Uterus (tissue), 4 donors: ENCODE data around the gene FTSJ1. TPM values are rescaled to one million over a fixed set of nuclear protein-coding genes. Genes with fewer than 3 reads are reported as not detected.

Experiments used
- DNase-seq, 2 donors: peaks; one replicate each; pipeline ENCODE4 v3.0.0-alpha.2; 2019 to 2020
- H3K27ac ChIP-seq, 2 donors: fragments of 200-600 bp; sonication (generic); 1 replicate in 1 of 2; 2 replicates in 1 of 2; pipeline ENCODE4 v1.5.1; 2016 to 2018
- H3K27me3 ChIP-seq, 2 donors: fragments of 200-600 bp; sonication (generic); one replicate each; pipeline ENCODE4 v1.5.1; 2018 to 2019; ENCODE audit warnings: control low read depth in 1 of 2
- H3K36me3 ChIP-seq, 2 donors: fragments of 200-600 bp; sonication (generic); one replicate each; pipeline ENCODE4 v1.5.1; 2019; ENCODE audit warnings: control low read depth in 1 of 2
- H3K4me1 ChIP-seq, 2 donors: fragments of 200-600 bp; sonication (generic); one replicate each; pipeline ENCODE4 v1.5.1; 2018 to 2019; ENCODE audit warnings: control low read depth in 1 of 2
- H3K4me3 ChIP-seq, 2 donors: fragments of 200-600 bp; sonication (generic); 1 replicate in 1 of 2; 2 replicates in 1 of 2; pipeline ENCODE4 v1.5.1; 2018 to 2019; ENCODE audit warnings: mild to moderate bottlenecking in 1 of 2
- H3K9me3 ChIP-seq, 2 donors: fragments of 200-600 bp; sonication (generic); one replicate each; pipeline ENCODE4 v1.5.1; 2019; ENCODE audit warnings: control low read depth in 1 of 2
- POLR2A ChIP-seq, 2 donors: fragments of 450-650 bp; IDR thresholded peaks; one replicate each; pipeline ENCODE4 v1.6.1; 2016; ENCODE audit warnings: antibody characterized with exemption in 2 of 2, mild to moderate bottlenecking in 1 of 2, moderate library complexity in 1 of 2
- intact Hi-C: fragments of 100-400 bp; cut with DNase I; formaldehyde crosslinking; loops from one replicate; pipeline ENCODE4 v1.15.1; 2023; ENCODE audit warnings: low total_unique reads
- total RNA-seq, 4 donors: library from RNA; depleted of rRNA in 3 of 4; stranded (reverse); fragments of >200 nt in 3 of 4; gene quantifications; one replicate each; pipeline versions ENCODE4 v1.1.0 to v1.2.4, GENCODE V29; 2014 to 2023
- TF ChIP-seq, protein P1 (sequence below), 4 experiments: fragments of 200-600 bp in 2 of 4; fragments of 450-650 bp in 2 of 4; sonication (generic) in 2 of 4; IDR thresholded peaks; one replicate each; pipeline ENCODE4 v1.5.1; 2016 to 2019; ENCODE audit warnings: antibody characterized with exemption in 4 of 4, mild to moderate bottlenecking in 2 of 4, moderate library complexity in 1 of 4
- donor health status: DM: yes; HTN: yes; CAD: no.

The FTSJ1 gene
- total RNA-seq, 4 donors from 2014 or later: 7.4 to 74.7 (median 51.0) TPM

DNA sequence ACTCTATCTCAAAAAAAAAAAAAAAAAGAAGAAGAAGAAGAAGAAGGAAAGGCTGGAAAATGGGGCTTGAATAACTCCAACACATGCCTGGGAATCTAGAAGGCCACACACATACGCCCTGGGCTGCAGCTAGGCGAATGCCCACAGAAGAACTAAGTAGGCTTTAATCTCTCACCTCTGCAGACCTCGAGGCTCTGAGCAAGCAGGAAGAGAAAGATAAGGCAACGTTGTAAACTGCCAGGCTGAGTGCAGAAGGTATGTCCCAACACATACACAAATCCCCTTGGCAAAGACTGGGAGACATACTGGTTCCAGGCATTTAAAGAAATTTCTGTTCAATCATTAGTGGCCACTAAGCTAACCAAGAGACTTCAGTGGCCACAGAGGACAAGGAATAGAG, 24.3 kb upstream of the FTSJ1 start:
- Histone ChIP-seq H3K9me3 (no peaks in the 10 kb centered on the region), H3K4me1 (no peaks in the 10 kb centered on the region), H3K27ac (no peak overlapping the region), H3K36me3 (no peaks in the 10 kb centered on the region), H3K4me3 (no peak overlapping the region), H3K27me3 (no peaks in the 10 kb centered on the region)
- intact Hi-C loops: no loop called here
- DNase-seq: no peak
- TF ChIP-seq, protein P1, sequence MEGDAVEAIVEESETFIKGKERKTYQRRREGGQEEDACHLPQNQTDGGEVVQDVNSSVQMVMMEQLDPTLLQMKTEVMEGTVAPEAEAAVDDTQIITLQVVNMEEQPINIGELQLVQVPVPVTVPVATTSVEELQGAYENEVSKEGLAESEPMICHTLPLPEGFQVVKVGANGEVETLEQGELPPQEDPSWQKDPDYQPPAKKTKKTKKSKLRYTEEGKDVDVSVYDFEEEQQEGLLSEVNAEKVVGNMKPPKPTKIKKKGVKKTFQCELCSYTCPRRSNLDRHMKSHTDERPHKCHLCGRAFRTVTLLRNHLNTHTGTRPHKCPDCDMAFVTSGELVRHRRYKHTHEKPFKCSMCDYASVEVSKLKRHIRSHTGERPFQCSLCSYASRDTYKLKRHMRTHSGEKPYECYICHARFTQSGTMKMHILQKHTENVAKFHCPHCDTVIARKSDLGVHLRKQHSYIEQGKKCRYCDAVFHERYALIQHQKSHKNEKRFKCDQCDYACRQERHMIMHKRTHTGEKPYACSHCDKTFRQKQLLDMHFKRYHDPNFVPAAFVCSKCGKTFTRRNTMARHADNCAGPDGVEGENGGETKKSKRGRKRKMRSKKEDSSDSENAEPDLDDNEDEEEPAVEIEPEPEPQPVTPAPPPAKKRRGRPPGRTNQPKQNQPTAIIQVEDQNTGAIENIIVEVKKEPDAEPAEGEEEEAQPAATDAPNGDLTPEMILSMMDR (IDR thresholded peaks at IDR 0.05): no peak
- TF ChIP-seq POLR2A (IDR thresholded peaks at IDR 0.05): no peak

DNA sequence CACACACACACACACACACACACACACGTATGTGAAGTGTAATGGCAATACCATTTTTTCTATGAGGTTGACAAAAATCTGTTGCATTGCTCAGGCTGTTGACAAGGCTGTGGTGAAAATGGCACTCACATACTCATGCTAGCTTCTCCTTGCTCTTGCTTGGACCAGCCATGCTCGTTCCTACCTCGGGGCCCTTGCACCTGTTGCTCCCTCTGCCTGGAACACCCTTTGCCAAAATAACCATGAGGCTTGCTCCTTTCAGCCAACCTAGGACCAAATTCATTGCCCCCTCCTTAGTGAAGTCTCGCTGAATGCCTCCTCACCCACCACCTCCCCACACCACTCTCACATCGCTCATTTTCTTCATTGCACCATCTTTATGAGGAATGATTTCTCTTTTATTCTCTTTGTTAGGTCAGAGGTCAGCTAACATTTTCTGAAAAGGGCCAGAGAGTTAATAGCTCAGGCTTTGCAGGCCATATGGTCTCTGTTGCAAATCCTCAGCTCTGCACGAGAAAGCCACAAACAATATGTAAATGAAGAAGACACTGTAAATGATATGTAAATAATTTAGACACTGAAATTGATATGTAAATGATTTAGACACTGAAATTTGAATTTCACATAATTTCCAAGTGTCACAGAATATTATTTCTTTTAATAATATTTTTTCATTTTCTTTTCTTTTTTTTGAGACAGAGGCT, 19.2 kb upstream of the FTSJ1 start:
- TF ChIP-seq, protein P1 (IDR thresholded peaks at IDR 0.05): no peak
- no peak for TF ChIP-seq POLR2A (IDR thresholded peaks at IDR 0.05)
- Histone ChIP-seq H3K36me3 (no peaks in the 10 kb centered on the region), H3K9me3 (no peaks in the 10 kb centered on the region), H3K4me3 (no peak overlapping the region), H3K4me1 (no peaks in the 10 kb centered on the region), H3K27ac (no peak overlapping the region), H3K27me3 (no peaks in the 10 kb centered on the region)
- intact Hi-C loops: no loop called here
- DNase-seq: no peak

DNA sequence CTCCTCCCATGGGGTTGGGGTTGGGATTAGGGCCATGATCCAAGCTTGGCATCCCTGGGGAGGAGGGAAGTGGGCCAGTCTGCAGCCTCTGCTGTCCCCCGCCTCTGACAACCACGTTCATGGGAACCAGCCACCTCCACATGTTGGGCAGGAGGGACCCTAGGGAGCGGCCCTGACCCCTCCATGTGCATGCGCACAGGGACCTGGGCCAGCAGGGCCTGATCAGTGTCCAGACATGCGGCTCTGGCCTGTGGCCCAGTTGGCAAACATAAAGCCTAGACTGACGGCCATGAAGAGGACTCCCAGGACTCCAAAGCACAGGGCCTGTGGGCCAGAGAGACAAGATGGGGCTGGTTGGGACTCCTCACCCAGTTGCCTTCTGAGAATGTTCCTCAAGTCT, 17.3 kb upstream of the FTSJ1 start:
- no peak overlapping the region for H3K27ac ChIP-seq
- no peak for TF ChIP-seq POLR2A (IDR thresholded peaks at IDR 0.05)
- TF ChIP-seq, protein P1 (IDR thresholded peaks at IDR 0.05): no peak
- intact Hi-C loops: no loop called here
- no peaks in the 10 kb centered on the region for H3K9me3 ChIP-seq
- H3K4me1 ChIP-seq: no peaks in the 10 kb centered on the region
- H3K36me3 ChIP-seq: no peaks in the 10 kb centered on the region
- H3K27me3 ChIP-seq: no peaks in the 10 kb centered on the region
- no peak overlapping the region for H3K4me3 ChIP-seq
- no peak for DNase-seq

DNA sequence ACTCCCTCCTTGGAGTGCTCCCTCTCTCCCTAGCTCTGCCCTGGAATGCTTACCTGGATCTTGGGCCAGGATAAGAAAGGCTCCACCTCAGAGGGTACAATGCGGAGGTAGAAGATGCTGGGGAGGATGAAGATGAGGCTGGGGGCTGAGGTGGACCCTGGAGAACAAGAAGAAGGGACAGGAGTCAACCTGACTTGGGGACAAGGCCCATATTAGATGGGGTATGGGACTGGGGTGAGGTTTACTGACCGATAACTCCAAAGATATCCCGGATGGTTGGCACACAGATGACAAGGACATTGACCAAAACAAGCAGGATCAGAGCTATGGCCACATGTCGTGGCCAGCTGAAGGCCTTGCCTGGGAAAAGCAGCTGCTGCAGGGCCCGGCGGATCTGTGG, 16.5 kb upstream of the FTSJ1 start:
- no peak overlapping the region for H3K27ac ChIP-seq
- no peak overlapping the region for H3K4me3 ChIP-seq
- no peak for TF ChIP-seq POLR2A (IDR thresholded peaks at IDR 0.05)
- TF ChIP-seq, protein P1 (IDR thresholded peaks at IDR 0.05): no peak
- intact Hi-C loops: no loop called here
- H3K9me3 ChIP-seq: no peaks in the 10 kb centered on the region
- H3K27me3 ChIP-seq: no peaks in the 10 kb centered on the region
- no peaks in the 10 kb centered on the region for H3K4me1 ChIP-seq
- no peak for DNase-seq
- no peaks in the 10 kb centered on the region for H3K36me3 ChIP-seq

DNA sequence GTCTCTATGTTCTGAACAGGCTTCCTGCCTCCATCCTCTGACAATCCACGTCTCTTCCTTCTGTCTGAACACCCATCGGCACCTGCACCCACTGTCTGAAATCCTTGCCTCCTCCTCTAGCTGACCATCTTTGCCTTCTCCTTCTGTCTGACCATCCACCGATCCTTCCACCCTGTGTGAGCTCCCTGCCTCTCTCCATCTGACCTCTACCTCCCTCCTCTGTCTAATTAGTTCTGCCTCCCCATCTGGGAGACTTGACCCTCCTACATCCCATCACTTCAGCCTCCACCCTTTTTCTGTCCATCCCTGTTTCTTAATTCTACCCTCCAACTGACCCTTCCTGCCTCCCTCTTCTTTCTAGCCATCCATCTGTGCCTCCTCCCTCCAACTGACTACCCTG, 16.0 kb upstream of the FTSJ1 start:
- intact Hi-C loops: no loop called here
- Histone ChIP-seq H3K36me3 (no peaks in the 10 kb centered on the region), H3K9me3 (no peaks in the 10 kb centered on the region), H3K4me1 (no peaks in the 10 kb centered on the region), H3K4me3 (no peak overlapping the region), H3K27ac (no peak overlapping the region), H3K27me3 (no peaks in the 10 kb centered on the region)
- TF ChIP-seq, protein P1 (IDR thresholded peaks at IDR 0.05): no peak
- TF ChIP-seq POLR2A (IDR thresholded peaks at IDR 0.05): no peak
- DNase-seq: no peak
